GM19397 (cell line): ENCODE data around the gene RNF125.
"Not testable (repeated sequence)": the region's sequence is repeated elsewhere in the genome, so short reads cannot be mapped to it uniquely, and the experiment has no call there.

ENCODE experiments used
- ATAC-seq: cut with Tn5 transposase; IDR thresholded peaks from one replicate; pipeline ENCODE4 v1.9.1; 2021; ENCODE audit warnings: mild to moderate bottlenecking, moderate library complexity; ENCODE audit not compliant: unreplicated experiment

The RNF125 gene

DNA sequence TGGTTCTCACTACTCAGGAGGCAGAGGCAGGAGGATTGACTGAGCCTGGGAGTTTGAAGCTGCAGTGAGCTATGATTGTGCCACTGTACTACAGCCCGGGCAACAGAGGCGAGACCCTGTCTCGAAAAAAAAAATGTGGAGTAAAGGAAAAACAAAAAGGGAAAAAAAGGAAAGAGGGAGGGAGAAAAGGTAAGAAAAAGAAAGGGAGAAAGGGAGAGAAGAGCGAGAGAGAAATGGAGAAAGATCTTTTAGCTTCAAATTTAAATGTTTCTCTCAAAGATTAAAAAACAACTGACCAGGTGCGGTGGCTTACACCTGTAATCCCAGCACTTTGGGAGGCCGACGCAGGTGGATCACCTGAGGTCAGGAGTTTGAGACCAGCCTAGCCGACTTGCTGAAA, 65.2 kb downstream of the RNF125 start:
- ATAC-seq = no peak

DNA sequence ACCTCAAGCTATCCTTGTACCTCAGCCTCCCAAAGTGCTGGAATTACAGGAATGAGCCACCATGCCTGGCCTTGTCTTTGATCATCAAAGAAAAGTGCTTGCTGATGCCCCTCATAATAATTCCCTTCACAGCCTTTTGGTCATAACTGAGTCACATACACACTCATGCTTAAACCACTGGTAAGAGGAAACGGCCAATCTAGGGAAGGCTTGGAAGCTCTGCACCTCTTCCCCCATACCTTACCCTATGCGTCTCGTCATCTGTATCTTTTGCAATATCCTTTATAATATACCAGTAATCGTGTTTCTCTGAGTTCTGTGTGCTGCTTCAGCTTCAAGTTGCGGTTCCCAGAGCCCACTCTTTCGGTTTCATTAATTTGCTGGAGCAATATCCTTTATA, 68.3 kb downstream of the RNF125 start:
- no peak for ATAC-seq

DNA sequence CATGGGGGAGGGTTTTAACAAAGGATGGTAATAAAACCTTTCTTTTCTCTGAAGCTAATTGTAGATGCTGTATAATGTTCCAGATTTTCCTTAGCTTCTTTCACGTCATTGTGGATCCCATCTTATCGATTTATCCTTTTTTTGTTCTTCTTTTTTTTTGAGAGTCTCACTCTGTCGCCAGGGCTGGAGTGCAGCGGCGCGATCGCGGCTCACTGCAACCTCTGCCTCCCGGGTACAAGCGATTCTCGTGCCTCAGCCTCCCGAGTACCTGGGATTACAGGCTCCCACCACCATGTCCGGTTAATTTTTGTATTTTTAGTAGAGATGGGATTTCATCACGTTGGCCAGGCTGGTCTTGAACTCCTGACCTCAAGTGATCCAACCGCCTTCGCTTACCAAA, 72.2 kb downstream of the RNF125 start:
- not testable (repeated sequence) for ATAC-seq

DNA sequence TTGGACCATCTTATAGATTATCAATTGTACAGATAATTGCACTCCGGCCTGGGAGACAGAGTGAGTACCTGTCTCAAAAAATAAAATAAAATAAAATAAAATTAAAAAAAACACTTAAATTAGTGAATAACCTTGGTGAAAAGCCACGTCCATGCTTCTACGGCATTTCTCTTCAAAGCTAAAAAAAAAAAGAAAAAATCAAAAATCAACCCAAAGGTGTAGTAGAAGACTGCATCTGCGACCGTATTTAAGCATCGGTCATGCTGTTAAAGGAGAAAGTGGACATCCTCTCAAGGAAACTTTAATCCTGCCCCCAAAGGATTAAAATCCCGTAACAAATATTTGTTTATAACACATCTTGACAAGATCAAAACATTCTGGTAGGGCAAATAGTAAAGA, 72.7 kb downstream of the RNF125 start:
- no peak for ATAC-seq

DNA sequence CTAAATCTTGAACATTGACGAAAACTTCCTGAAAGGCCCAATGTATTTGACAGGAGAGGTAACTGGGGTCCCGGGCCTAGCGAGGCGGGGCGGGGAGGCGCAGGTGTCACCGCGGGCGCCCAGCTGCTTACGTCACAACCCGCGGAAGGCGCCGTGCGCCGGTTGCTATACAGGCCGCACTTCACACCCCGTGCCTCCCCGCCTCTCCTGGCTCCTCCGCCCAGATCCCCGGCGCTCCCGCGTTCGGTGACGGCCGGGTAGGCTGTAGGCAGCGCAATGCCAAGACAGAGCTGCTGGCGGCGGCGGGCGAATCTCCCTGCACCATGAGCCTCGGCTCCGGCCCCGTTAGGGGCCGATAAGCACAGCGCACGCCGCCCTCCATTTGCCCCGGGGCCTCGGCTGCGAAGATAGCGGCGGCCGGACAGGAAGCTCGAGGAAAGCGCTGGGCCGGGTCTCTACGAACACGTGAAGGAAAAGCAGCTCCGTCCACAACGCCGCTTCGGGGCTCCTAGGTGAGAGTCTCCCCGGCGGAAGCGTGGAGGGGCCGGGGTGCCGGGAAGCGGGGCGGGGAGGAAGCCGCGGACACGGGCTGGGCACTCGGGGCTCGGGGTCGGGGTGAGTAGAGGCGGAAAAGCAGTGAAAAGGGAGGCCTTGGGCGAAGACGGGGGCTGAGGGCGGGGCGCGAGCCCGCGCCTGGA, 73.2 kb downstream of the RNF125 start, which contains the start of gene RNF138:
TSS of gene RNF138 (plus strand) at position 151 of the 698 bp plus-strand sequence. CDS start 903 bp downstream, outside the sequence.
- ATAC-seq = peak; percentile 55

DNA sequence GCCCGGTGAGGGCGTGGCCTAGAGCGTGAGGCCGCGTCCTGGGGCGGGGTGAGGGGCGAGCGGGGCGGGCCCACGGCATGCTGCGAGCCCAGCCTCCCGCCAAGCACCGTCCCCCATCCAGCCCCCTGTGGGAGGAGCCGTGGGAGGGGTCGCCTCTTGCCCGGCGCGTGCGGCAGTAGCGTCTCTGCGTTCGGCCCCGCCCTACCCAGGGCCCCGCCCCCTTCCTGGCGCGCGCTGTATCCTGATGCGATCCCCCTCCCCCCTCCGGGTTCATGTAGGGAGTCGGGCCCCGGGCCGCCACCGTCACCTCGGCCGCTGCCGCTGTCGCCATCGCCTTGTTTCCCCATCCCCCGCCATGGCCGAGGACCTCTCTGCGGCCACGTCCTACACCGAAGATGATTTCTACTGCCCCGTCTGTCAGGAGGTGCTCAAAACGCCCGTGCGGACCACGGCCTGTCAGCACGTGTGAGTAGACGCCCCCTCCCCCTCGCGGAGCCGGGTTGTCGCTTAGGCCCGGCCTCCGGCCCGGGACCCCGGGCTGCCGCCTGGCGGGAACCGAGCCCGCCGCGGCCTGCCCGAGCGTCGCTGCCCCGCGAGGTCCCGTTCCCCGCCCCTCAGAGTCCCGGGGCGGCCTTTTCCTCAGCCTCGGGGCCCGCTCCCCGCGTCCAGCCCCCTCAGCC, 73.9 kb downstream of the RNF125 start:
- peak; percentile 83 for ATAC-seq

DNA sequence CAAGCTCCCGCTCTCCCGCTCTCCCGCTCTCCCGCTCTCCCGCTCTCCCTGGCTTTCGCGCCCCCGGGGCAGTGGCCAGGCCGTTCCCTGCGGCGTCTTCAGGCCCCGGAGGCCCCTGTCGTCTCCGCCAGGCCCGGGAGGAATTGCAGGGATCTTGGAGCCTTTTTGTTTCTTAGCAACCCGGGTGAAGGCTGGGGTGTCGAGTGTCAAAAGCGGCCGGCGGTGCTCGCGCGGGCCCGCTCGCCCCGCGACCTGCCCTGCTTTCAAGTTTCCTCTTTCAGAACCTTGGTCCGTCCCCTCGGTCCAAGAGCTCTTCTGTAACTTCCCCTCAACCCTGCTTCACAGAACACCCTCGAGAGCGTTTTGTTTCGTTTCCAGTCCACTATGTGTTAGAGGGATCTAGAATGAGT, 74.5 kb downstream of the RNF125 start:
- peak; percentile 25 for ATAC-seq

DNA sequence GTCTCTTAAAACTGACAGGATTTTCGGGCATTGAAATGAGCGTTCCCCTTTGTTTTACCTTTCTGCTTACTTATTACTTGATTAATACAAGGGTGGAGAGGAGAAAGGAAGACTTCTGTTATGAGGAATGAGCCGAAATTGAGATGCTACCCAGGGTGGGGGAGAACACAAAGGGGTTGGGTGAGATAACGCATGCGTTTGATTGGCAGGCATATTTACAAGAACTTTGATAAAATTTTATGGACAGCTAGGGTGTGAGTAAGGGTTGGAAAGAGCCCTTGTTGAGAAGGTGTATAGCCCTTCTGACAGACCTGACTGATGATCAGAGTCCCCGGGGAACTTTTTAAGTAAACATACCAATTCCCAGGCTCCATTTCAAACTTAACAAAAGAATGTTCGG, 74.9 kb downstream of the RNF125 start:
- no peak for ATAC-seq

DNA sequence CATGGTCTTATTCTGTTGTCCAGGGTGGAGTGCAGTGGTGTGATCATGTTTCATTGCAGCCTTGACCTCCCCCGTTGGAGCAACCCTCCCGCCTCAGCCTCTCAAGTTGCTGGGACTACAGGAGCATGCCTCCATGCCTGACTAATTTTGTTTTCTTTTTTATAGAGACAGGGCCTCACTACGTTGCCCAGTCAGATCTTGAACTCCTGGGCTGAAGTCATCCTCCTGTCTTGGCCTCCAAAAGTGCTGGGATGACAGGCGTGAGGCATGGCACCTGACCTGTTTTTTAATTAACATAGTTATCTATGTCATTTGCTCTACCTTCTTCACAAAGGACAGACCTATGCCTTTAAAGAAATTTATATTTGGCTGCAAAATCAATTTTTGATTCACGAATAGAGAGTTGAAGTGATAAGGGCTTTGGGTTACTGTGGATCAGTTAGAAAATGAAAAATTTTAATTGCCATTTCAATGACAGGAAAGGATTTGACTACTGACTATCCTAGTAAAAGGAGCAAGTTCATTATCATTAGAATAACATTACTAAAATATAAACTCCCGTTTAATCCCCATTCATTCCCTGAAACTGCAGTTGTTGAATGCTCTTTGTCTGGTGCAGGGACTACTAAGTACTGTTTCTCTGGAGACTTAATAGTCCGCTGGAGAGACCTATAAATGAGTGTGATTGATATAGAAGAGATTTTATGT, 76.7 kb downstream of the RNF125 start:
- no peak for ATAC-seq

DNA sequence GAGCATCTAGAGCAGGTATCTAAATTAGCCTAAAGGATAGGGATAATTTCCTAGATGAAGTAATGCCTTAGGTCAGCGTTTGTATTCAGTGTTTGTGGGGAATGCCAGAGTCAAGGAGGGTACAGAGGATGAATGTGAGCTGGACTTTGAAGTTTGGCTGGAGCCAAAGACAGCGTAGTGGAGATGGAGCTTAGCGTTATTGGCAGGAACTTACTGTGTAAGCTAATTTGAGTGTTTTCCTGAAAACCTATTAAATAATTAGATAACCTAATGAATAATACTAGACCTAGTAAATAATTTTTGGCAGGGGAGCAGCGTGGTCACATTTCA, 77.2 kb downstream of the RNF125 start:
- ATAC-seq = no peak

DNA sequence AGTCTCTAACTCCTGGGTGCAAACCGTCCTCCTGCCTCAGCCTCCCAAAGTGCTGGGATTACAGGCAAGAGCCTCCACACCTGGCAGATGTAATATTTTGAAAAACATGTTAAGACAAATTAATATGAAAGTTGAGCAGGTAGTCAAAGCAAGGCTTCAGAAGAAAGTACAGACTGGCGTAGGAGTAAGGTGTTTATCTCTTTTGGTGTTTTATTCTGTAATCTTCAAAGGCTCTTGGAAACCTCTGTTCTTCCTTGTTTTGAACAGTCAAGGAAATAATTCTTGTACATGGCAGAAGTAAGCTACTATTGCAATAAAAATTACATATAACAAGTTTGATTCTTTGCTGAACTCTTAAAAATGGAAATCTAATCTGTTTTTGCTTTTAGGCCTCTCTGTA, 78.3 kb downstream of the RNF125 start:
- no peak for ATAC-seq

DNA sequence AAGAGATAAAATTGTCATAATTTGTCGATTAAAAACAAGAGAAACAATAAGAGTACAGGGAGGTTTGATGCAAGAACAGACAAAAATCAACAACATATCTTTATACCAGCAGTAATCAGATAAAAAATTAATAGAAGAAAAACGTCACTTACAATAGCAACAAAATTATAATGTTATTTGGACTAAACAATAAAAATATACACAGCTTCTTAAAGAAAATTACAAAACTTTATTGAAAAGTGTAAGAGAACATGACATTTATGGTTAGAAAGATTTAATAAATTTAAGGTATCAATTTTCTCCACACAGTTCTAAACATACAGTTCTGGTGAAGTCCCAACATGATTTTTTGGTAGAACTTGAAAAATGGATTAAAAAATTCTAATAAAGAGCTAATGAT, 85.9 kb downstream of the RNF125 start:
- no peak for ATAC-seq

DNA sequence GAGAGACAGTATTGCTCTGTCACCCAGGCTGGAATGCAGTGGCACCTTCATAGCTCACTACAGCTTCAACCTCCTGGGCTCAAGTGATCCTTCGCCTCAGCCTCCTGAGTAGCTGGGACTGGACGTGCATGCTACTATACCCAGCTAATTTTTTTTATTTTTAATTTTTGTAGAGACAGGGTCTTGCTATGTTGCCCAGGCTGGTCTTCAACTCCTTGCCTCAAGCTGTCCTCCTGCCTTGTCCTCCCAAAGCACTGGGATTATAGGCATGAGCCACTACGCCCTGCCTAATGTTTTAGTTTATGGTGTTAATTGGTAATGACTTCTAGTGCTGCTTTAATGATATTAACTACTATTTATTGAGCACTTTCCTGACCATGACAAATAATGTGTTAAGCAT, 91.4 kb downstream of the RNF125 start:
- no peak for ATAC-seq

DNA sequence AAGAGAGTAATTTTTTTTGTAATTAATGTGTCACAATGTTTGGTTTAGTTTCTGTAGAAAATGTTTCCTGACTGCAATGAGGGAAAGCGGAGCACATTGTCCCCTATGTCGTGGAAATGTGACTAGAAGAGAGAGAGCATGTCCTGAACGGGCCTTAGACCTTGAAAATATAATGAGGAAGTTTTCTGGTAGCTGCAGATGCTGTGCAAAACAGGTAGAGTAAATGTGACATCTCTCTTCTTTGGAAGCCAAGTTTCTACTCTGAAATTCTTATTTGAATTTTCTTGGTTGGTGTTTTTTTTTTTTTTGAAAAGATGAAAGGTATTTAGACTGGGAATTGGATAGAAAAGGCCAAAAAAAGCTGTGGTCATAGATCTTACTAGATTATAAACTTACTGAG, 93.1 kb downstream of the RNF125 start:
- ATAC-seq = no peak

DNA sequence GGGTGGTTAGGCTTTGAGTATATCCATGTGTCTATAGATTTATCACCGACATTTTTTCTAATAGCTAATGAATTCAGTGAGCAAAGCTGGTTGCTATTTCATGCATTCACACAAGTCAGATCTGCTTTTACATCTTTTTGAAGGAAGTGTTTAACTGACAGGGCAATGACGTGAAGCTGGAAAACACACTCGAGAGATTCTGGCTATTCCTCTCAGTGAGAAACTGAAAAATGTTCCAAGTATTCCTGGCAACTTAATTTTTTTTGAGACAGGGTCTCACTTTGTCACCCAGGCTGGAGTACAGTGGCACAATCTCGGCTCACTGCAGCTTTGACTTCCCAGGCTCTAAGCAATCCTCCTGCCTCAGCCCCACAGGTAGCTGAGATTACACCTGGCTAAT, 94.2 kb downstream of the RNF125 start:
- ATAC-seq = no peak

DNA sequence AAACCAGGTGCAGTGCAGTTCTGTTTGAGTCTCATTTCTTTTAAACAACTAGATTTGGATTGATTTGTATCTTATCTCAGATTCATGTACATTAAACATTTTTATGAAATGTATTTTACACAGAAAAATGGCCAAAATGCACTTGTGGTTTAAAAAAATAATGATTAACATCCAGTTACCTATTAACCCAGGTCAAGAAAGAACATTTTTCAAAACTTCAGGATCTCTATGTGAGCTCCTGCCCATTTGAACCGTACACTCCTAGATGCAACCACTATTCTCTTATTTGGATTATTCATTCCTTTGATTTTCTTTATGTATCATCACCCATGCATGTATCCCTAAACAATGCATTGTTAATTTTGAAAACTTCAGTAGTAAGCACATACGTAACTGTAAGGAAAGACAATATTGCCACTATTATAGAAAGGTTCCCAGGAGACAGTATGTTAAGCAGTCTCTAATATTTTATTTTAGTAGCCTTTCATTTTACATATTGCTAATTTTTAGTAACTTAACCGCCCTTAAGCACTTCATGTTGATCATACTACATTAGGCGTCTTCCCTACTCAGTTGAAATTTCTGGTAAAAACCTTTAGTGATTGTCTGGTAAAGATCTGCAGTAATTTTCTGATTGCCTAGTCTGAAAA, 95.8 kb downstream of the RNF125 start:
- no peak for ATAC-seq

DNA sequence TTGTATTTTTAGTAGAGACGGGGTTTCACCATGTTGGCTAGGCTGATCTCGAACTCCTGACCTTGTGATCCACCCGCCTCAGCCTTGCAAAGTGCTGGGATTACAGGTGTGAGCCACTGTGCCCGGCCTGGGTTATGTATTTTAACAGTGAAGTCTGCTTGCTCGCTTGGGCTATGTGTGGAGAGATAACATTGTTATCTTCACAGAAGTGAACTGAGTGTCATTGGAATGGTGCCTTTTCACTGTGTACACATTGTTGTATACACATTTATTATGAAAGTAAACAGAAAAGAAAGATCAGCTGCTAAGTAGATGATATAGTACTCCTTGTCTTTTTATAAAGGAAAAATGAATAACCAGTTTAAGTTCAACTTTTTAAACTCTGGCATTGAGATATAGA, 103.4 kb downstream of the RNF125 start:
- no peak for ATAC-seq
